ENCODE data around the gene SPARCL1. TPM values are rescaled to one million over a fixed set of nuclear protein-coding genes. Genes with fewer than 3 reads are reported as not detected.

SPARCL1 gene
- total and polyA plus RNA-seq, 2 of the 13 experiments (the other 11 are each of a cell fraction or from before 2014, with no cell fraction given), result 0.04 TPM; not detected in 1

GRCh38 chr4:87575983-87576382 lies 46.8 kb upstream of the SPARCL1 start:
- Histone ChIP-seq H3K4me3 (replicated peaks in 1 of 3; ENCODE audit: insufficient read depth in 1 of 3, low read depth in 2 of 3, low read length in 3 of 3) (no peak overlapping the region), H3K4me2 (ENCODE audit: low read depth, low read length) (no peak overlapping the region), H3K4me1 (ENCODE audit: insufficient read depth, low read length) (no peaks in the 10 kb centered on the region), H4K20me1 (ENCODE audit: insufficient read depth, low read length) (no peaks in the 10 kb centered on the region), H3K27me3 (ENCODE audit: control insufficient read depth in 1 of 2, insufficient read depth in 2 of 2, low read length in 2 of 2) (0 out of 5 replicates have a peak, but pooled peaks cover 0 to 3% of the 10 kb centered on the region in 2 experiments), H3K36me3 (replicated peaks in 1 of 2; ENCODE audit: control insufficient read depth in 1 of 2, insufficient read depth in 2 of 2, low read length in 2 of 2) (no peaks in the 10 kb centered on the region), H3K27ac (ENCODE audit: extremely low read length, insufficient read depth, low read length) (no peak overlapping the region), H3K9me3 (ENCODE audit: low read length) (no peaks in the 10 kb centered on the region), H3K79me2 (ENCODE audit: insufficient read depth, low read length) (no peaks in the 10 kb centered on the region), H2AFZ (ENCODE audit: low read length) (no peak overlapping the region), H3K9ac (ENCODE audit: insufficient read depth, low read depth, low read length) (no peak overlapping the region)
- TF ChIP-seq CENPX (CRISPR knock-in tag; IDR thresholded peaks at IDR 0.05), result no peak
- no peak for TF ChIP-seq CCAR2 (optimal IDR thresholded peaks at IDR 0.05; ENCODE audit: low read depth, low read length)
- no peak for TF ChIP-seq SETDB1 (CRISPR knock-in tag; IDR thresholded peaks at IDR 0.05; ENCODE audit: borderline replicate concordance)
- TF ChIP-seq TP53 (CRISPR knock-in tag; conservative IDR thresholded peaks at IDR 0.05), result no peak
- no peak for TF ChIP-seq HHEX (CRISPR knock-in tag; IDR thresholded peaks at IDR 0.05)
- TF ChIP-seq FLYWCH1 (CRISPR knock-in tag; IDR thresholded peaks at IDR 0.05), result no peak
- no peak for TF ChIP-seq HNRNPLL (IDR thresholded peaks at IDR 0.05; ENCODE audit: low read depth, low read length, poor library complexity, severe bottlenecking)
- no peak for TF ChIP-seq ZBTB1 (CRISPR knock-in tag; IDR thresholded peaks at IDR 0.05; ENCODE audit: borderline replicate concordance)
- TF ChIP-seq ZNF446 (CRISPR knock-in tag; IDR thresholded peaks at IDR 0.05), result no peak
- no peak for TF ChIP-seq HNRNPK (IDR thresholded peaks at IDR 0.05; ENCODE audit: low read depth, low read length, poor library complexity, severe bottlenecking)
- TF ChIP-seq, protein P1, sequence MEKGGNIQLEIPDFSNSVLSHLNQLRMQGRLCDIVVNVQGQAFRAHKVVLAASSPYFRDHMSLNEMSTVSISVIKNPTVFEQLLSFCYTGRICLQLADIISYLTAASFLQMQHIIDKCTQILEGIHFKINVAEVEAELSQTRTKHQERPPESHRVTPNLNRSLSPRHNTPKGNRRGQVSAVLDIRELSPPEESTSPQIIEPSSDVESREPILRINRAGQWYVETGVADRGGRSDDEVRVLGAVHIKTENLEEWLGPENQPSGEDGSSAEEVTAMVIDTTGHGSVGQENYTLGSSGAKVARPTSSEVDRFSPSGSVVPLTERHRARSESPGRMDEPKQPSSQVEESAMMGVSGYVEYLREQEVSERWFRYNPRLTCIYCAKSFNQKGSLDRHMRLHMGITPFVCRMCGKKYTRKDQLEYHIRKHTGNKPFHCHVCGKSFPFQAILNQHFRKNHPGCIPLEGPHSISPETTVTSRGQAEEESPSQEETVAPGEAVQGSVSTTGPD (CRISPR knock-in tag; IDR thresholded peaks at IDR 0.05), result no peak
- ATAC-seq (no peak), DNase-seq (ENCODE audit: low spot score) (no peak), FAIRE-seq (no peak)
- intact Hi-C loops (cut with micrococcal nuclease; ENCODE audit: unreplicated experiment) (no loop called here), in situ Hi-C loops (cut with HindIII; ENCODE audit: extremely low pct_ligation_motif_present, low pct_unique_long_range_greater_than_20kb) (no loop called here)
- POLR2A ChIA-PET, result no interaction called here
- no TSS peak for BruUV-seq (replicated peaks)
- CTCF ChIA-PET (ENCODE audit: low intra/inter-chr PET ratio, low total read pairs), result no interaction called here
